Central memory CD8-positive, alpha-beta T cell (primary cell): ENCODE measurements around the gene PDE6C.
A peak's percentile ranks its signal among the peaks of the same experiment; 100 is the strongest.
"Not testable (repeated sequence)": the region's sequence is repeated elsewhere in the genome, so short reads cannot be mapped to it uniquely, and the experiment has no call there.

Experiments used
- ATAC-seq: fragments of 150-1000 bp; cut with Tn5 transposase; replicated peaks from 2 replicates; pipeline ENCODE4 v1.10.0; 2022; ENCODE audit warnings: mild to moderate bottlenecking, moderate FRiP score, moderate number of reproducible peaks; ENCODE audit not compliant: poor library complexity, severe bottlenecking; ENCODE audit errors: extremely low read depth
- DNase-seq, 2 donors: peaks; one replicate each; pipeline ENCODE4 v3.0.0; 2021; ENCODE audit warnings: low spot score in 2 of 2
- H3K27ac Mint-ChIP-seq: one replicate; pipeline ENCODE4 v1.8.0; 2022; ENCODE audit warnings: low read depth, mild to moderate bottlenecking, moderate library complexity, mixed read lengths
- H3K27me3 Mint-ChIP-seq: one replicate; pipeline ENCODE4 v1.8.0; 2022; ENCODE audit warnings: mixed read lengths
- H3K36me3 Mint-ChIP-seq: one replicate; pipeline ENCODE4 v1.8.0; 2022; ENCODE audit warnings: mild to moderate bottlenecking, moderate library complexity, mixed read lengths; ENCODE audit not compliant: insufficient read depth
- H3K4me1 Mint-ChIP-seq: one replicate; pipeline ENCODE4 v1.8.0; 2022; ENCODE audit warnings: mixed read lengths
- H3K4me3 Mint-ChIP-seq: one replicate; pipeline ENCODE4 v1.8.0; 2022; ENCODE audit warnings: mild to moderate bottlenecking, moderate library complexity, mixed read lengths
- H3K9me3 Mint-ChIP-seq: one replicate; pipeline ENCODE4 v1.8.0; 2022; ENCODE audit warnings: mixed read lengths

The PDE6C gene

GRCh38 chr10:93671042-93671441 lies 58.7 kb downstream of the PDE6C start:
- Mint-ChIP-seq H3K4me1 (peaks cover 5% of the 10 kb centered on the region), H3K27ac (no peak overlapping the region), H3K36me3 (peaks cover 27% of the 10 kb centered on the region), H3K9me3 (no peaks in the 10 kb centered on the region), H3K4me3 (no peak overlapping the region), H3K27me3 (no peaks in the 10 kb centered on the region)
- ATAC-seq (no peak), DNase-seq (no peak)

- H3K4me1 Mint-ChIP-seq, result peaks cover 5% of the 10 kb centered on the region
- no peaks in the 10 kb centered on the region for H3K9me3 Mint-ChIP-seq
- H3K27ac Mint-ChIP-seq, result no peak overlapping the region
- DNase-seq, result no peak
- H3K4me3 Mint-ChIP-seq, result no peak overlapping the region
- ATAC-seq, result no peak
- H3K27me3 Mint-ChIP-seq, result no peaks in the 10 kb centered on the region
- H3K36me3 Mint-ChIP-seq, result peaks cover 31% of the 10 kb centered on the region
These were observed 59.8 kb downstream of the PDE6C start for GRCh38 chr10:93672022-93672678.

- H3K4me1 Mint-ChIP-seq, result peaks cover 5% of the 10 kb centered on the region
- H3K27ac Mint-ChIP-seq, result no peak overlapping the region
- no peak for DNase-seq
- H3K4me3 Mint-ChIP-seq, result no peak overlapping the region
- no peak for ATAC-seq
- peaks cover 33% of the 10 kb centered on the region for H3K36me3 Mint-ChIP-seq
- no peaks in the 10 kb centered on the region for H3K27me3 Mint-ChIP-seq
- no peaks in the 10 kb centered on the region for H3K9me3 Mint-ChIP-seq
These were observed 60.6 kb downstream of the PDE6C start for GRCh38 chr10:93672890-93673289.

- no peaks in the 10 kb centered on the region for H3K27me3 Mint-ChIP-seq
- peaks cover 30% of the 10 kb centered on the region for H3K36me3 Mint-ChIP-seq
- no peak for DNase-seq
- H3K4me3 Mint-ChIP-seq, result no peak overlapping the region
- peaks cover 5% of the 10 kb centered on the region for H3K4me1 Mint-ChIP-seq
- H3K9me3 Mint-ChIP-seq, result no peaks in the 10 kb centered on the region
- no peak for ATAC-seq
- H3K27ac Mint-ChIP-seq, result no peak overlapping the region
These were observed 61.5 kb downstream of the PDE6C start for GRCh38 chr10:93673791-93674190.

GRCh38 chr10:93678386-93678785 lies 66.0 kb downstream of the PDE6C start:
- H3K27me3 Mint-ChIP-seq, result no peaks in the 10 kb centered on the region
- H3K4me1 Mint-ChIP-seq, result no peaks in the 10 kb centered on the region
- DNase-seq (no peak), ATAC-seq (no peak)
- no peaks in the 10 kb centered on the region for H3K9me3 Mint-ChIP-seq
- no peak overlapping the region for H3K4me3 Mint-ChIP-seq
- H3K36me3 Mint-ChIP-seq, result peaks cover 26% of the 10 kb centered on the region
- H3K27ac Mint-ChIP-seq, result no peak overlapping the region

GRCh38 chr10:93678805-93679587 lies 66.7 kb downstream of the PDE6C start:
- no peak overlapping the region for H3K27ac Mint-ChIP-seq
- no peaks in the 10 kb centered on the region for H3K9me3 Mint-ChIP-seq
- DNase-seq (no peak), ATAC-seq (no peak)
- H3K4me3 Mint-ChIP-seq, result no peak overlapping the region
- H3K4me1 Mint-ChIP-seq, result no peaks in the 10 kb centered on the region
- H3K27me3 Mint-ChIP-seq, result no peaks in the 10 kb centered on the region
- peaks cover 29% of the 10 kb centered on the region for H3K36me3 Mint-ChIP-seq

- no peaks in the 10 kb centered on the region for H3K9me3 Mint-ChIP-seq
- H3K27ac Mint-ChIP-seq, result no peak overlapping the region
- H3K27me3 Mint-ChIP-seq, result no peaks in the 10 kb centered on the region
- peaks cover 24% of the 10 kb centered on the region for H3K36me3 Mint-ChIP-seq
- no peak overlapping the region for H3K4me3 Mint-ChIP-seq
- ATAC-seq (no peak), DNase-seq (no peak)
- H3K4me1 Mint-ChIP-seq, result no peaks in the 10 kb centered on the region
These were observed 68.2 kb downstream of the PDE6C start for GRCh38 chr10:93680412-93681047.

GRCh38 chr10:93687737-93688136 lies 75.4 kb downstream of the PDE6C start:
- DNase-seq (no peak), ATAC-seq (no peak)
- H3K4me1 Mint-ChIP-seq, result no peaks in the 10 kb centered on the region
- no peak overlapping the region for H3K4me3 Mint-ChIP-seq
- peaks cover 25% of the 10 kb centered on the region for H3K36me3 Mint-ChIP-seq
- no peaks in the 10 kb centered on the region for H3K9me3 Mint-ChIP-seq
- no peaks in the 10 kb centered on the region for H3K27me3 Mint-ChIP-seq
- H3K27ac Mint-ChIP-seq, result no peak overlapping the region

GRCh38 chr10:93695740-93696139 lies 83.4 kb downstream of the PDE6C start:
- no peak overlapping the region for H3K4me3 Mint-ChIP-seq
- no peak overlapping the region for H3K27ac Mint-ChIP-seq
- H3K4me1 Mint-ChIP-seq, result peaks cover 13% of the 10 kb centered on the region

GRCh38 chr10:93696582-93696981 lies 84.2 kb downstream of the PDE6C start:
- Mint-ChIP-seq H3K27ac (peak overlapping the region; percentile 39), H3K36me3 (peaks cover 43% of the 10 kb centered on the region), H3K4me1 (peaks cover 13% of the 10 kb centered on the region)
- H3K9me3 Mint-ChIP-seq, ATAC-seq, H3K27me3 Mint-ChIP-seq, H3K4me3 Mint-ChIP-seq, DNase-seq: not testable (repeated sequence)

More at GRCh38 chr10:93695740-93696139, 83.4 kb downstream of the PDE6C start:
- ATAC-seq, result no peak
- Mint-ChIP-seq H3K9me3 (no peaks in the 10 kb centered on the region), H3K36me3 (peaks cover 43% of the 10 kb centered on the region), H3K27me3 (no peaks in the 10 kb centered on the region)
- DNase-seq, result no peak

GRCh38 chr10:93697207-93697606 lies 84.9 kb downstream of the PDE6C start:
- H3K27me3 Mint-ChIP-seq, result no peaks in the 10 kb centered on the region
- H3K4me1 Mint-ChIP-seq, result peaks cover 13% of the 10 kb centered on the region
- no peaks in the 10 kb centered on the region for H3K9me3 Mint-ChIP-seq
- ATAC-seq, result no peak
- H3K36me3 Mint-ChIP-seq, result peaks cover 41% of the 10 kb centered on the region
- no peak overlapping the region for H3K4me3 Mint-ChIP-seq
- H3K27ac Mint-ChIP-seq, result peak overlapping the region; percentile 39
- no peak for DNase-seq

- DNase-seq (no peak), ATAC-seq (peak; percentile 10)
- Mint-ChIP-seq H3K4me1 (peaks cover 6% of the 10 kb centered on the region), H3K36me3 (peaks cover 11% of the 10 kb centered on the region), H3K27ac (no peak overlapping the region), H3K27me3 (no peaks in the 10 kb centered on the region), H3K9me3 (no peaks in the 10 kb centered on the region), H3K4me3 (no peak overlapping the region)
These were observed 89.5 kb downstream of the PDE6C start for GRCh38 chr10:93701866-93702209.
